HepG2 (cell line): ENCODE data around the gene WSB1. TPM values are rescaled to one million over a fixed set of nuclear protein-coding genes. Genes with fewer than 3 reads are reported as not detected.

Experiments
- ATAC-seq: fragments of 200-7000 bp; cut with Tn5 transposase; 3 replicates; pipeline ENCODE4 v1.9.1; 2020; ENCODE audit warnings: mild to moderate bottlenecking, moderate library complexity
- BruUV-seq: library from RNA; stranded (reverse); fragments of 400-500 nt; replicated peaks from 2 replicates; lab custom pipeline; 2021; lab: Mats Ljungman, UMichigan
- CTCF ChIA-PET: fragments of 300-600 bp; formaldehyde crosslinking; extraction: SDS; loops from one replicate; lab custom pipeline; 2021; ENCODE audit warnings: low total read pairs, inconsistent platforms, low intra/inter-chr PET ratio; lab: Yijun Ruan, JAX
- POLR2A ChIA-PET: fragments of 350-600 bp; sonication (Branson Sonifier 250); formaldehyde crosslinking; loops from one replicate; lab custom pipeline; 2020; ENCODE audit warnings: antibody characterized with exemption, inconsistent platforms; lab: Yijun Ruan, JAX
- DNase-seq: peaks from one replicate; pipeline ENCODE4 v3.0.0-alpha.2; 2015; ENCODE audit warnings: low spot score
- FAIRE-seq: peaks from 3 replicates; lab custom pipeline; 2011; peaks lifted over from hg19 to GRCh38; lab: Jason Lieb, UNC
- H2AFZ ChIP-seq: one replicate; pipeline ENCODE4 v1.6.1; 2011; ENCODE audit warnings: low read length, inconsistent platforms
- H3K27ac ChIP-seq: fragments of 300-600 bp; 3 replicates; pipeline ENCODE4 v1.8.0; 2011; ENCODE audit warnings: mixed run types, mild to moderate bottlenecking, mixed read lengths, low read length, inconsistent platforms; ENCODE audit not compliant: insufficient read depth; ENCODE audit errors: extremely low read length
- H3K27me3 ChIP-seq, 2 experiments: fragments of 200-600 bp in 1 of 2; 2 replicates in 1 of 2; 3 replicates in 1 of 2; pipeline versions ENCODE4 v1.6.0 to v1.8.0; 2011; ENCODE audit warnings: low read length in 2 of 2, mild to moderate bottlenecking in 2 of 2, moderate library complexity in 2 of 2, inconsistent platforms in 1 of 2; ENCODE audit not compliant: insufficient read depth in 2 of 2, control insufficient read depth in 1 of 2
- H3K36me3 ChIP-seq, 2 experiments: fragments of 200-600 bp in 1 of 2; replicated peaks in 1 of 2; 2 replicates in 1 of 2; 3 replicates in 1 of 2; pipeline versions ENCODE4 v1.5.1 to v1.8.0; 2011; ENCODE audit warnings: low read length in 2 of 2, inconsistent platforms in 1 of 2; ENCODE audit not compliant: insufficient read depth in 2 of 2, control insufficient read depth in 1 of 2
- H3K4me1 ChIP-seq: 2 replicates; pipeline ENCODE4 v1.5.1; 2012; ENCODE audit warnings: low read length, inconsistent platforms; ENCODE audit not compliant: insufficient read depth
- H3K4me2 ChIP-seq: 2 replicates; pipeline ENCODE4 v1.6.0; 2011; ENCODE audit warnings: low read depth, low read length, inconsistent platforms
- H3K4me3 ChIP-seq, 3 experiments: fragments of 200-600 bp in 1 of 3; sonication (generic), shearing (Covaris generic) in 1 of 3; replicated peaks in 1 of 3; 2 replicates each; pipeline ENCODE4 v1.5.1; 2011 to 2016; ENCODE audit warnings: low read length in 3 of 3, inconsistent platforms in 2 of 3, low read depth in 2 of 3, mild to moderate bottlenecking in 2 of 3, control low read depth in 1 of 3, mixed read lengths in 1 of 3; ENCODE audit not compliant: insufficient read depth in 1 of 3
- H3K79me2 ChIP-seq: one replicate; pipeline ENCODE4 v1.6.1; 2011; ENCODE audit warnings: low read length, inconsistent platforms; ENCODE audit not compliant: insufficient read depth
- H3K9ac ChIP-seq: 2 replicates; pipeline ENCODE4 v1.6.0; 2011; ENCODE audit warnings: mild to moderate bottlenecking, low read depth, low read length, inconsistent platforms; ENCODE audit not compliant: insufficient read depth
- H3K9me3 ChIP-seq: 2 replicates; pipeline ENCODE4 v1.5.1; 2012; ENCODE audit warnings: mild to moderate bottlenecking, low read length
- H4K20me1 ChIP-seq: 2 replicates; pipeline ENCODE4 v1.6.0; 2011; ENCODE audit warnings: inconsistent platforms, mild to moderate bottlenecking, low read length, moderate library complexity; ENCODE audit not compliant: insufficient read depth
- ADNP ChIP-seq: sonication (generic); formaldehyde crosslinking; IDR thresholded peaks from 2 replicates; pipeline ENCODE4 v1.4.0; 2020; ENCODE audit warnings: missing genetic modification reagents
- CEBPG ChIP-seq: IDR thresholded peaks from 2 replicates; pipeline ENCODE4 v1.6.1; 2016
- HDAC1 ChIP-seq: sonication (generic); formaldehyde crosslinking; IDR thresholded peaks from 2 replicates; pipeline ENCODE4 v1.5.1; 2020; ENCODE audit warnings: mild to moderate bottlenecking, missing genetic modification reagents
- KDM1A ChIP-seq: IDR thresholded peaks from 2 replicates; pipeline ENCODE4 v1.6.1; 2016; ENCODE audit warnings: missing compliant biosample characterization
- RCOR2 ChIP-seq: IDR thresholded peaks from 2 replicates; pipeline ENCODE4 v1.6.1; 2016; ENCODE audit warnings: missing biosample characterization, missing genetic modification reagents
- TMF1 ChIP-seq: sonication (generic); formaldehyde crosslinking; IDR thresholded peaks from 2 replicates; pipeline ENCODE4 v1.8.1; 2022; ENCODE audit warnings: low read depth, missing genetic modification reagents
- U2AF1 ChIP-seq: fragments of 200-400 bp; formaldehyde crosslinking; optimal IDR thresholded peaks from 2 replicates; pipeline ENCODE3; 2017; ENCODE audit warnings: mild to moderate bottlenecking, low read depth, low read length
- ZKSCAN8 ChIP-seq: IDR thresholded peaks from 2 replicates; pipeline ENCODE4 v1.6.1; 2016; ENCODE audit warnings: borderline replicate concordance, missing genetic modification reagents, missing compliant biosample characterization
- ZMYM2 ChIP-seq: sonication (generic); formaldehyde crosslinking; IDR thresholded peaks from 2 replicates; pipeline ENCODE4 v1.8.0; 2022; ENCODE audit warnings: mild to moderate bottlenecking, missing genetic modification reagents
- ZNF124 ChIP-seq: sonication (generic); formaldehyde crosslinking; IDR thresholded peaks from 2 replicates; pipeline ENCODE4 v1.4.0; 2020; ENCODE audit warnings: missing genetic modification reagents
- ZNF335 ChIP-seq: sonication (generic); formaldehyde crosslinking; IDR thresholded peaks from 2 replicates; pipeline ENCODE4 v1.4.0; 2020; ENCODE audit warnings: missing genetic modification reagents
- ZNF501 ChIP-seq: sonication (generic); formaldehyde crosslinking; IDR thresholded peaks from 2 replicates; pipeline ENCODE4 v1.5.1; 2020; ENCODE audit warnings: mild to moderate bottlenecking, moderate library complexity, missing genetic modification reagents
- ZNF788 ChIP-seq: sonication (generic); formaldehyde crosslinking; IDR thresholded peaks from 2 replicates; pipeline ENCODE4 v1.5.0; 2020; ENCODE audit warnings: mild to moderate bottlenecking, missing genetic modification reagents, borderline replicate concordance
- ZNF850 ChIP-seq: sonication (generic); formaldehyde crosslinking; conservative IDR thresholded peaks from 2 replicates; pipeline ENCODE4 v1.9.0; 2021; ENCODE audit warnings: mild to moderate bottlenecking, missing genetic modification reagents
- WGBS: methylation state at CpG from one replicate; pipeline ENCODE4 v1.1.6; 2017; ENCODE audit warnings: low lambda C conversion rate; 5-methylcytosine and 5-hydroxymethylcytosine counted together
- in situ Hi-C: cut with HindIII; loops from 2 replicates; pipeline ENCODE4 v1.10.0; 2017; ENCODE audit warnings: low pct_unique_long_range_greater_than_20kb; ENCODE audit not compliant: extremely low pct_ligation_motif_present
- intact Hi-C: fragments of 100-400 bp; cut with micrococcal nuclease; formaldehyde crosslinking; loops from one replicate; pipeline ENCODE4 v1.10.0; 2022; ENCODE audit not compliant: unreplicated experiment
- polyA plus RNA-seq, 8 experiments: library from polyadenylated mRNA; depleted of rRNA in 3 of 8; stranded (reverse) in 7 of 8; unstranded in 1 of 8; fragments of >200 nt; fragmentation: Illumina TruSeq in 4 of 8; extraction: Trizol in 4 of 8; gene quantifications; 2 replicates each; pipeline versions ENCODE4 v1.2.1 to v1.2.3, GENCODE V29; 2011 to 2016; ENCODE audit warnings: low read depth in 4 of 8, missing spikeins in 1 of 8, mixed read lengths in 1 of 8; ENCODE audit not compliant: insufficient read depth in 1 of 8
- total RNA-seq, 5 experiments: library from RNA; depleted of rRNA; stranded (reverse); fragments of >200 nt; fragmentation: Illumina TruSeq; extraction: Trizol; gene quantifications; 2 replicates each; pipeline ENCODE4 v1.2.3, GENCODE V29; 2016; ENCODE audit warnings: low read depth in 1 of 5
- TF ChIP-seq, protein P1 (sequence below): sonication (generic); formaldehyde crosslinking; IDR thresholded peaks from 2 replicates; pipeline ENCODE4 v1.4.0; 2020; ENCODE audit warnings: missing genetic modification reagents
- TF ChIP-seq, protein P2 (sequence below): sonication (generic); formaldehyde crosslinking; IDR thresholded peaks from 2 replicates; pipeline ENCODE4 v1.5.0; 2020; ENCODE audit warnings: mild to moderate bottlenecking, missing genetic modification reagents
- TF ChIP-seq, protein P3 (sequence below): IDR thresholded peaks from 2 replicates; pipeline ENCODE4 v1.6.1; 2016; ENCODE audit warnings: mild to moderate bottlenecking, missing biosample characterization, missing genetic modification reagents

The WSB1 gene
- total and polyA plus RNA-seq, 2 of the 13 experiments (the other 11 are each of a cell fraction or from before 2014, with no cell fraction given) = 81.3 to 294 TPM

- no peaks in the 10 kb centered on the region for H3K36me3 ChIP-seq
- ATAC-seq (peak; percentile 9), DNase-seq (peak; percentile 46), FAIRE-seq (peak; percentile 40)
- intact Hi-C loops (loop anchor here (1.0 to 10.0 kb wide), 3 partner anchors 27 to 250 kb away; partner anchors contain the start of gene KSR1), in situ Hi-C loops (loop anchor here (10.0 kb wide), 2 partner anchors 120 to 220 kb away; no protein-coding TSS in a partner anchor)
- peaks cover 0 to 1% of the 10 kb centered on the region in 2 experiments; a peak in 2 of 5 replicates for H3K27me3 ChIP-seq
- peak overlapping the region; percentile 49 for H2AFZ ChIP-seq
- ChIA-PET POLR2A (interaction anchor here (1.5 to 1.7 kb wide), 2 partner anchors 22 to 60 kb away, joined by 5 to 7 read pairs; partner anchors contain the start of gene WSB1), CTCF (interaction anchor here (0.7 to 2.4 kb wide), 5 partner anchors 22 to 247 kb away, joined by 3 to 34 read pairs (median 4); no protein-coding TSS in a partner anchor)
- no peaks in the 10 kb centered on the region for H3K9me3 ChIP-seq
- WGBS = 47% methylated on average over 6 of the region's 8 CpGs
- no peaks in the 10 kb centered on the region for H4K20me1 ChIP-seq
- peak overlapping the region; percentile 71 for H3K9ac ChIP-seq
- peaks cover 10% of the 10 kb centered on the region for H3K79me2 ChIP-seq
- no TSS peak for BruUV-seq
- H3K4me3 ChIP-seq = peak overlapping the region; percentile 34 to 82 (median 68); a peak in 5 of 6 replicates
- H3K27ac ChIP-seq = peak overlapping the region; percentile 35
- peak overlapping the region; percentile 93 for H3K4me2 ChIP-seq
- peaks cover 23% of the 10 kb centered on the region for H3K4me1 ChIP-seq
- TF ChIP-seq U2AF1 (no peak), ZNF501 (peak; percentile 34; the same call in 1 of the 2 replicates), RCOR2 (peak; percentile 93), ZNF335 (CRISPR knock-in tag) (0 out of 2 replicates have a peak, but pooled peaks have one; percentile 11), ZMYM2 (CRISPR knock-in tag) (peak; percentile 85), ZNF850 (CRISPR knock-in tag) (0 out of 2 replicates have a peak, but pooled peaks have one; percentile 36), KDM1A (CRISPR knock-in tag) (peak; percentile 98), TMF1 (CRISPR knock-in tag) (no peak), ADNP (CRISPR knock-in tag) (0 out of 2 replicates have a peak, but pooled peaks have one; percentile 87), ZKSCAN8 (CRISPR knock-in tag) (no peak), HDAC1 (CRISPR knock-in tag) (peak; percentile 65), ZNF788 (CRISPR knock-in tag) (no peak), CEBPG (CRISPR knock-in tag) (peak; percentile 28; the same call in 1 of the 2 replicates), ZNF124 (CRISPR knock-in tag) (no peak)
- TF ChIP-seq, protein P1, sequence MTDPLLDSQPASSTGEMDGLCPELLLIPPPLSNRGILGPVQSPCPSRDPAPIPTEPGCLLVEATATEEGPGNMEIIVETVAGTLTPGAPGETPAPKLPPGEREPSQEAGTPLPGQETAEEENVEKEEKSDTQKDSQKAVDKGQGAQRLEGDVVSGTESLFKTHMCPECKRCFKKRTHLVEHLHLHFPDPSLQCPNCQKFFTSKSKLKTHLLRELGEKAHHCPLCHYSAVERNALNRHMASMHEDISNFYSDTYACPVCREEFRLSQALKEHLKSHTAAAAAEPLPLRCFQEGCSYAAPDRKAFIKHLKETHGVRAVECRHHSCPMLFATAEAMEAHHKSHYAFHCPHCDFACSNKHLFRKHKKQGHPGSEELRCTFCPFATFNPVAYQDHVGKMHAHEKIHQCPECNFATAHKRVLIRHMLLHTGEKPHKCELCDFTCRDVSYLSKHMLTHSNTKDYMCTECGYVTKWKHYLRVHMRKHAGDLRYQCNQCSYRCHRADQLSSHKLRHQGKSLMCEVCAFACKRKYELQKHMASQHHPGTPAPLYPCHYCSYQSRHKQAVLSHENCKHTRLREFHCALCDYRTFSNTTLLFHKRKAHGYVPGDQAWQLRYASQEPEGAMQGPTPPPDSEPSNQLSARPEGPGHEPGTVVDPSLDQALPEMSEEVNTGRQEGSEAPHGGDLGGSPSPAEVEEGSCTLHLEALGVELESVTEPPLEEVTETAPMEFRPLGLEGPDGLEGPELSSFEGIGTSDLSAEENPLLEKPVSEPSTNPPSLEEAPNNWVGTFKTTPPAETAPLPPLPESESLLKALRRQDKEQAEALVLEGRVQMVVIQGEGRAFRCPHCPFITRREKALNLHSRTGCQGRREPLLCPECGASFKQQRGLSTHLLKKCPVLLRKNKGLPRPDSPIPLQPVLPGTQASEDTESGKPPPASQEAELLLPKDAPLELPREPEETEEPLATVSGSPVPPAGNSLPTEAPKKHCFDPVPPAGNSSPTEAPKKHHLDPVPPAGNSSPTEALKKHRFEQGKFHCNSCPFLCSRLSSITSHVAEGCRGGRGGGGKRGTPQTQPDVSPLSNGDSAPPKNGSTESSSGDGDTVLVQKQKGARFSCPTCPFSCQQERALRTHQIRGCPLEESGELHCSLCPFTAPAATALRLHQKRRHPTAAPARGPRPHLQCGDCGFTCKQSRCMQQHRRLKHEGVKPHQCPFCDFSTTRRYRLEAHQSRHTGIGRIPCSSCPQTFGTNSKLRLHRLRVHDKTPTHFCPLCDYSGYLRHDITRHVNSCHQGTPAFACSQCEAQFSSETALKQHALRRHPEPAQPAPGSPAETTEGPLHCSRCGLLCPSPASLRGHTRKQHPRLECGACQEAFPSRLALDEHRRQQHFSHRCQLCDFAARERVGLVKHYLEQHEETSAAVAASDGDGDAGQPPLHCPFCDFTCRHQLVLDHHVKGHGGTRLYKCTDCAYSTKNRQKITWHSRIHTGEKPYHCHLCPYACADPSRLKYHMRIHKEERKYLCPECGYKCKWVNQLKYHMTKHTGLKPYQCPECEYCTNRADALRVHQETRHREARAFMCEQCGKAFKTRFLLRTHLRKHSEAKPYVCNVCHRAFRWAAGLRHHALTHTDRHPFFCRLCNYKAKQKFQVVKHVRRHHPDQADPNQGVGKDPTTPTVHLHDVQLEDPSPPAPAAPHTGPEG (CRISPR knock-in tag) = no peak
- TF ChIP-seq, protein P2, sequence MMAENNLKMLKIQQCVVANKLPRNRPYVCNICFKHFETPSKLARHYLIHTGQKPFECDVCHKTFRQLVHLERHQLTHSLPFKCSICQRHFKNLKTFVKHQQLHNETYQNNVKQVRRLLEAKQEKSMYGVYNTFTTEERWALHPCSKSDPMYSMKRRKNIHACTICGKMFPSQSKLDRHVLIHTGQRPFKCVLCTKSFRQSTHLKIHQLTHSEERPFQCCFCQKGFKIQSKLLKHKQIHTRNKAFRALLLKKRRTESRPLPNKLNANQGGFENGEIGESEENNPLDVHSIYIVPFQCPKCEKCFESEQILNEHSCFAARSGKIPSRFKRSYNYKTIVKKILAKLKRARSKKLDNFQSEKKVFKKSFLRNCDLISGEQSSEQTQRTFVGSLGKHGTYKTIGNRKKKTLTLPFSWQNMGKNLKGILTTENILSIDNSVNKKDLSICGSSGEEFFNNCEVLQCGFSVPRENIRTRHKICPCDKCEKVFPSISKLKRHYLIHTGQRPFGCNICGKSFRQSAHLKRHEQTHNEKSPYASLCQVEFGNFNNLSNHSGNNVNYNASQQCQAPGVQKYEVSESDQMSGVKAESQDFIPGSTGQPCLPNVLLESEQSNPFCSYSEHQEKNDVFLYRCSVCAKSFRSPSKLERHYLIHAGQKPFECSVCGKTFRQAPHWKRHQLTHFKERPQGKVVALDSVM = peak; percentile 39; the same call in 1 of the 2 replicates
- TF ChIP-seq, protein P3, sequence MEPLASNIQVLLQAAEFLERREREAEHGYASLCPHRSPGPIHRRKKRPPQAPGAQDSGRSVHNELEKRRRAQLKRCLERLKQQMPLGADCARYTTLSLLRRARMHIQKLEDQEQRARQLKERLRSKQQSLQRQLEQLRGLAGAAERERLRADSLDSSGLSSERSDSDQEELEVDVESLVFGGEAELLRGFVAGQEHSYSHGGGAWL (CRISPR knock-in tag) = no peak; the same call in 1 of the 2 replicates
These were observed 60.7 kb downstream of the WSB1 start for GRCh38 chr17:27354491-27355081.
